AG04449 (cell line): ENCODE measurements around the gene SUFU.
A peak's percentile ranks its signal among the peaks of the same experiment; 100 is the strongest.

Experiments used
- CTCF ChIA-PET: fragments of 350-600 bp; formaldehyde crosslinking; extraction: SDS; loops from one replicate; lab custom pipeline; 2021; ENCODE audit warnings: antibody characterized with exemption; lab: Yijun Ruan, JAX
- POLR2A ChIA-PET: fragments of 400-600, 350-600 bp; formaldehyde crosslinking; extraction: SDS; loops from one replicate; lab custom pipeline; 2020; ENCODE audit warnings: antibody characterized with exemption, inconsistent platforms; lab: Yijun Ruan, JAX
- DNase-seq: peaks from one replicate; pipeline ENCODE4 v3.0.0-alpha.2; 2010; ENCODE audit warnings: low read depth, low spot score
- H3K4me3 ChIP-seq: 2 replicates; pipeline ENCODE4 v1.5.1; 2011; ENCODE audit warnings: low read depth, mild to moderate bottlenecking, control low read depth, low read length
- CTCF ChIP-seq: IDR thresholded peaks from one replicate; pipeline ENCODE4 v1.5.1; 2011; ENCODE audit warnings: mild to moderate bottlenecking, moderate library complexity, low read length, control low read depth, inconsistent platforms; ENCODE audit not compliant: insufficient read depth; ENCODE audit errors: missing control alignments

SUFU gene

GRCh38 chr10:102626026-102626685 lies 122.4 kb downstream of the SUFU start:
- CTCF ChIA-PET: interaction anchor here (1.3 to 3.1 kb wide), 5 partner anchors 9 to 42 kb away, joined by 3 to 19 read pairs (median 6); no protein-coding TSS in a partner anchor
- no peak for DNase-seq
- POLR2A ChIA-PET: no interaction called here
- no peak for TF ChIP-seq CTCF
- H3K4me3 ChIP-seq: no peak overlapping the region

GRCh38 chr10:102627291-102627735 lies 123.5 kb downstream of the SUFU start:
- DNase-seq: no peak
- ChIA-PET CTCF (interaction anchor here (0.8 to 3.1 kb wide), 12 partner anchors 8 to 124 kb away, joined by 3 to 19 read pairs (median 6); partner anchors contain the start of genes ACTR1A and SUFU), POLR2A (interaction anchor here (1.2 to 1.6 kb wide), 4 partner anchors 15 to 123 kb away, joined by 4 to 10 read pairs (median 4); partner anchors contain the start of gene SUFU)
- H3K4me3 ChIP-seq: no peak overlapping the region
- TF ChIP-seq CTCF: no peak

- ChIA-PET POLR2A (interaction anchor here (1.2 to 1.6 kb wide), 4 partner anchors 14 to 124 kb away, joined by 4 to 10 read pairs (median 4); partner anchors contain the start of gene SUFU), CTCF (interaction anchor here (1.1 to 3.1 kb wide), 9 partner anchors 9 to 125 kb away, joined by 3 to 19 read pairs (median 6); partner anchors contain the start of genes ACTR1A, SUFU and TRIM8)
- H3K4me3 ChIP-seq: no peak overlapping the region
- DNase-seq: no peak
- TF ChIP-seq CTCF: no peak
Observed at GRCh38 chr10:102627736-102628293, 124.0 kb downstream of the SUFU start.

- ChIA-PET CTCF (interaction anchor here (1.1 to 3.1 kb wide), 10 partner anchors 10 to 125 kb away, joined by 3 to 19 read pairs (median 6); partner anchors contain the start of genes ACTR1A, SUFU and TRIM8), POLR2A (interaction anchor here (1.2 to 1.6 kb wide), 4 partner anchors 14 to 125 kb away, joined by 4 to 10 read pairs (median 4); partner anchors contain the start of gene SUFU)
- no peak overlapping the region for H3K4me3 ChIP-seq
- TF ChIP-seq CTCF: peak; percentile 1
- no peak for DNase-seq
Observed at GRCh38 chr10:102628451-102628911, 124.7 kb downstream of the SUFU start.

- no peak for TF ChIP-seq CTCF
- H3K4me3 ChIP-seq: no peak overlapping the region
- POLR2A ChIA-PET: interaction anchor here (0.6 to 1.8 kb wide), 4 partner anchors 11 to 273 kb away, joined by 3 to 16 read pairs (median 7); partner anchors contain the start of gene TRIM8
- peak; percentile 57 for DNase-seq
- CTCF ChIA-PET: interaction anchor here (0.6 to 1.9 kb wide), 8 partner anchors 15 to 90 kb away, joined by 3 to 5 read pairs (median 3); partner anchors contain the start of genes ARL3, SFXN2 and TRIM8
Observed at GRCh38 chr10:102629661-102630614, 126.2 kb downstream of the SUFU start.
